Lung (tissue), 12 donors: ENCODE data around the gene ATP6AP1. TPM values are rescaled to one million over a fixed set of nuclear protein-coding genes. Genes with fewer than 3 reads are reported as not detected.
"Not testable (repeated sequence)": the region's sequence is repeated elsewhere in the genome, so short reads cannot be mapped to it uniquely, and the experiment has no call there.

Experiments
- ATAC-seq: fragments of 200-7000 bp; cut with Tn5 transposase; one replicate; pipeline ENCODE4 v1.9.1; 2020; ENCODE audit warnings: moderate number of reproducible peaks; ENCODE audit not compliant: insufficient read depth, low FRiP score
- DNase-seq, 3 donors: peaks; one replicate each; pipeline ENCODE4 v3.0.0-alpha.2; 2013 to 2017
- H3K27ac ChIP-seq, 2 donors: one replicate each; pipeline ENCODE4 v1.5.1; 2013; ENCODE audit warnings: mild to moderate bottlenecking in 2 of 2, moderate library complexity in 2 of 2, control low read depth in 1 of 2, inconsistent platforms in 1 of 2, low read depth in 1 of 2, low read length in 1 of 2
- H3K27me3 ChIP-seq, 3 donors: one replicate each; pipeline ENCODE4 v1.5.1; 2013; ENCODE audit warnings: low read length in 2 of 3; ENCODE audit not compliant: control insufficient read depth in 3 of 3, insufficient read depth in 3 of 3
- H3K36me3 ChIP-seq, 4 donors: one replicate each; pipeline ENCODE4 v1.5.1; 2013; ENCODE audit warnings: low read length in 4 of 4, mild to moderate bottlenecking in 1 of 4, moderate library complexity in 1 of 4; ENCODE audit not compliant: control insufficient read depth in 4 of 4, insufficient read depth in 4 of 4
- H3K4me1 ChIP-seq, 5 donors: one replicate each; pipeline ENCODE4 v1.5.1; 2013; ENCODE audit warnings: low read length in 5 of 5, mild to moderate bottlenecking in 2 of 5, moderate library complexity in 1 of 5; ENCODE audit not compliant: control insufficient read depth in 5 of 5, insufficient read depth in 5 of 5
- H3K4me3 ChIP-seq: one replicate; pipeline ENCODE4 v1.5.1; 2013; ENCODE audit warnings: mild to moderate bottlenecking, control low read depth, moderate library complexity
- H3K9ac ChIP-seq, 2 donors: one replicate each; pipeline ENCODE4 v1.5.1; 2013; ENCODE audit warnings: low read length in 2 of 2, control low read depth in 1 of 2; ENCODE audit not compliant: insufficient read depth in 1 of 2
- H3K9me3 ChIP-seq, 4 donors: one replicate each; pipeline ENCODE4 v1.5.1; 2013; ENCODE audit warnings: low read length in 3 of 4, mild to moderate bottlenecking in 1 of 4, moderate library complexity in 1 of 4; ENCODE audit not compliant: control insufficient read depth in 4 of 4, insufficient read depth in 3 of 4
- WGBS, 2 donors: extraction: QIAGEN DNeasy Blood & Tissue Kit; methylation state at CpG; one replicate each; pipeline ENCODE4 v1.1.7; 2013; 5-methylcytosine and 5-hydroxymethylcytosine counted together
- polyA plus RNA-seq, 2 donors: library from polyadenylated mRNA; stranded (reverse); fragments of 200-250 nt; gene quantifications; one replicate each; pipeline ENCODE4 v1.2.1, GENCODE V29; 2013
- total RNA-seq, 2 donors: library from RNA; depleted of rRNA in 1 of 2; stranded (reverse); fragments of >200 nt in 1 of 2; gene quantifications; one replicate each; pipeline ENCODE4 v1.2.1, GENCODE V29; 2014 to 2021
- TF ChIP-seq, protein P1 (sequence below): IDR thresholded peaks from 2 replicates; pipeline ENCODE4 v1.5.1; 2012; ENCODE audit warnings: mild to moderate bottlenecking; ENCODE audit errors: control extremely low read depth, extremely low read depth
- donor health status: control.
- donor health status: control.
- donor health status: Bipolar disorder and iron deficiency.
- donor health status: healthy.
- donor health status: DM: yes; HTN: yes; CAD: no.

Gene ATP6AP1
- total and polyA plus RNA-seq, 4 donors: 73.7 to 220 (median 113) TPM

- DNase-seq, H3K36me3 ChIP-seq, H3K9ac ChIP-seq, H3K27me3 ChIP-seq, H3K9me3 ChIP-seq, H3K4me3 ChIP-seq, H3K4me1 ChIP-seq: not testable (repeated sequence)
- H3K27ac ChIP-seq: peak overlapping the region in 1 of 2 donors; percentile 77
- WGBS, 2 donors: 2 to 41% methylated on average over 9 to 47 of the region's 121 CpGs
- ATAC-seq: peak; percentile 83
These were observed 38.4 kb upstream of the ATP6AP1 start for GRCh38 chrX:154389812-154390747.

- Histone ChIP-seq H3K4me1 (peaks cover 0 to 16% (median 0%) of the 10 kb centered on the region in 5 donors), H3K36me3 (peaks cover 4 to 18% (median 12%) of the 10 kb centered on the region in 4 donors)
- not testable (repeated sequence) for H3K9ac ChIP-seq, H3K27me3 ChIP-seq, ATAC-seq, DNase-seq, H3K9me3 ChIP-seq, H3K27ac ChIP-seq, H3K4me3 ChIP-seq
- WGBS, 2 donors: 82 to 88% methylated on average over 14 to 17 of the region's 17 CpGs
These were observed 32.1 kb upstream of the ATP6AP1 start for GRCh38 chrX:154396363-154396762.

GRCh38 chrX:154396973-154397887 is 31.2 kb upstream of the ATP6AP1 start:
- ATAC-seq: peak; percentile 69
- peak; percentile 74 to 79 (median 78) for DNase-seq
- TF ChIP-seq, protein P1, sequence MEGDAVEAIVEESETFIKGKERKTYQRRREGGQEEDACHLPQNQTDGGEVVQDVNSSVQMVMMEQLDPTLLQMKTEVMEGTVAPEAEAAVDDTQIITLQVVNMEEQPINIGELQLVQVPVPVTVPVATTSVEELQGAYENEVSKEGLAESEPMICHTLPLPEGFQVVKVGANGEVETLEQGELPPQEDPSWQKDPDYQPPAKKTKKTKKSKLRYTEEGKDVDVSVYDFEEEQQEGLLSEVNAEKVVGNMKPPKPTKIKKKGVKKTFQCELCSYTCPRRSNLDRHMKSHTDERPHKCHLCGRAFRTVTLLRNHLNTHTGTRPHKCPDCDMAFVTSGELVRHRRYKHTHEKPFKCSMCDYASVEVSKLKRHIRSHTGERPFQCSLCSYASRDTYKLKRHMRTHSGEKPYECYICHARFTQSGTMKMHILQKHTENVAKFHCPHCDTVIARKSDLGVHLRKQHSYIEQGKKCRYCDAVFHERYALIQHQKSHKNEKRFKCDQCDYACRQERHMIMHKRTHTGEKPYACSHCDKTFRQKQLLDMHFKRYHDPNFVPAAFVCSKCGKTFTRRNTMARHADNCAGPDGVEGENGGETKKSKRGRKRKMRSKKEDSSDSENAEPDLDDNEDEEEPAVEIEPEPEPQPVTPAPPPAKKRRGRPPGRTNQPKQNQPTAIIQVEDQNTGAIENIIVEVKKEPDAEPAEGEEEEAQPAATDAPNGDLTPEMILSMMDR: no peak
- H3K9me3 ChIP-seq: peaks cover 0 to 5% (median 2%) of the 10 kb centered on the region in 4 donors
- peak overlapping the region; percentile 88 for H3K9ac ChIP-seq
- peak overlapping the region; percentile 43 for H3K4me3 ChIP-seq
- no peaks in the 10 kb centered on the region for H3K27me3 ChIP-seq
- H3K36me3 ChIP-seq: peaks cover 4 to 18% (median 12%) of the 10 kb centered on the region in 4 donors
- peaks cover 0 to 16% (median 0%) of the 10 kb centered on the region in 5 donors for H3K4me1 ChIP-seq
- 5 to 46% methylated on average over 34 to 53 of the region's 53 CpGs for WGBS, 2 donors
- peak overlapping the region; percentile 91 to 97 for H3K27ac ChIP-seq

GRCh38 chrX:154397888-154398667 is 30.4 kb upstream of the ATP6AP1 start, which contains the start of gene RPL10:
RPL10 (plus strand) TSS chrX:154398377; CDS start chrX:154398520, 143 bp downstream.
- Histone ChIP-seq H3K9ac (peak within 1 kb of the TSS; percentile 94 to 98), H3K9me3 (peaks cover 0 to 5% (median 2%) of the 10 kb centered on the region in 4 donors), H3K36me3 (peaks cover 4 to 18% (median 13%) of the 10 kb centered on the region in 4 donors), H3K27me3 (no peaks in the 10 kb centered on the region), H3K4me1 (peaks cover 0 to 16% (median 0%) of the 10 kb centered on the region in 5 donors), H3K27ac (peak within 1 kb of the TSS; percentile 97 to 98), H3K4me3 (peak within 1 kb of the TSS; percentile 70)
- DNase-seq: peak; percentile 96 to 98 (median 97)
- TF ChIP-seq, protein P1: no peak
- peak; percentile 76 for ATAC-seq
- 0 to 41% methylated on average over 51 to 69 of the region's 69 CpGs for WGBS, 2 donors
